ENCODE measurements around the gene ABCC9. TPM values are rescaled to one million over a fixed set of nuclear protein-coding genes. Genes with fewer than 3 reads are reported as not detected.

Gene ABCC9
- total RNA-seq, result 13.0 TPM

DNA sequence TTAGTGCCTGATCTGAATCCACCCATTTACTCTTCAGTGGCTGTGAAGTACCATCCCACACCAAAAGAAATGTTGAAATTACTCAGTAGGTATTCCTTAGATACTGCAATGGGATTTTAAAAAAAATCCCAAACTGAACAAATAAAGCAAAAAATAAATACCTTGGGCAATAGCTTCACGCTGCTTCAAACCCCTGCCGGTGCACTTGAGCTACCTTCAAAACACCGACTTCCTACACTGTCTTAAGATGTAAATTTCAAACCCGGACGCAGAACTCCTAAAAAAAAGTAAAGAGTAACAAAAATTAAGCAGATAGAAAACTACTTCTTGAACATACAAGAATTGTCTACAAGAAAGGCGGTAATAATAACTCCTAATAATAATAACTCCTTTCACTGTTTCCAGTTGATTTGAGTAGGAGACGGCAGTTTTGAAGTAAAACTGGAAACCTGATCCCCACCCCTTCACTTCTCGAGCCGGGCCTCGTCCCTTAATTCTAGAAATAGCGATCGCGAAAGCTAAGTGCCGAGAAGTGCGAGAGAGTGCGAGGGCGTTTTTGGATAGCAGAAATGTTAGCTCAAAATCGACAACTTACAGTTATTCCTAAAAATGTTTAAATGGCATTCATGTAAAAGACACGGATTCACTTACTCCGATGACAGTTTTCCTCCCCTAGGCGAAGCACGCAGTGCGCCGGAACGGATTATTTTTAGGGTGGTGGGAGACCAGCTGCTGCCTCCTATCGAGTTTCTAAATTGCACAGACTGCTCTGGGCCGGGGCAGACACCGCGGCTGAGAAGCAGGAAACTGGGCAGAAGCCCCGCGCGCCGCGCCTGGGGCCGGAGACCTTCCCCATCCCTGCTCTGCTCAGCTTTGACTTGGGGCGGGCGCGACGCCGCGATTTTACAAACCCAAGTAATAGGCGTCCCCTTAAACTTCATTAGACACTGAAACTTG lies at the start of gene ABCC9:
Gene ABCC9, minus strand, starts transcription at position 878 of the 957 bp plus-strand sequence. CDS start 4,752 bp downstream, outside the sequence.
- peak in 1 of 2 donors; percentile 13 for DNase-seq (ENCODE audit: low spot score in 2 of 2)
- no peak for FAIRE-seq

GRCh38 chr12:21989819-21990412 lies 48.7 kb upstream of the ABCC9 start:
- DNase-seq (ENCODE audit: low spot score in 2 of 2), result peak in 1 of 2 donors; percentile 11
- no peak for FAIRE-seq

DNA sequence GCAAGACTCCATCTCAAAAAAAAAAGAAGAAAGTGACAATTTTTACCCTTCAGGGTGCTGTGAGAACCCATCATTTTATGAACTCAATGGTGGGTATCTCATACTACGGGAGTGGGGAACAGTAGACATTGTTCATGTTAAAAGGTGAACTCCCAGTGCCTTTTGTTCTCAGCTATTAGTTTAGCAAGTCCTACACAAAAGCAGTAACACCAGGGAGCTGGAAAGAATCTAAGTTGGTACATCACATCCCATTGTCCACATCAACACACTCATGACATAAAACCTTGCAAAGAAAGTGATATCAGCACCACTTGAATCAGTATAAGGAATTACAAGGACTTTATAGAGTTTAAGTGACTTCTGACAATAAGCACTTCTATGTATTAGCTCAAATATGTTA lies 47.4 kb upstream of the ABCC9 start:
- FAIRE-seq, result no peak
- no peak for DNase-seq (ENCODE audit: low spot score in 2 of 2)

- DNase-seq (ENCODE audit: low spot score in 2 of 2) (no peak), FAIRE-seq (no peak)
Measured at GRCh38 chr12:21987755-21988154, 46.5 kb upstream of the ABCC9 start.

- DNase-seq (ENCODE audit: low spot score in 2 of 2) (no peak), FAIRE-seq (peak; percentile 82)
Measured at GRCh38 chr12:21985155-21985554, 43.9 kb upstream of the ABCC9 start.

GRCh38 chr12:21984375-21984774 lies 43.1 kb upstream of the ABCC9 start:
- DNase-seq (ENCODE audit: low spot score in 2 of 2) (no peak), FAIRE-seq (no peak)

DNA sequence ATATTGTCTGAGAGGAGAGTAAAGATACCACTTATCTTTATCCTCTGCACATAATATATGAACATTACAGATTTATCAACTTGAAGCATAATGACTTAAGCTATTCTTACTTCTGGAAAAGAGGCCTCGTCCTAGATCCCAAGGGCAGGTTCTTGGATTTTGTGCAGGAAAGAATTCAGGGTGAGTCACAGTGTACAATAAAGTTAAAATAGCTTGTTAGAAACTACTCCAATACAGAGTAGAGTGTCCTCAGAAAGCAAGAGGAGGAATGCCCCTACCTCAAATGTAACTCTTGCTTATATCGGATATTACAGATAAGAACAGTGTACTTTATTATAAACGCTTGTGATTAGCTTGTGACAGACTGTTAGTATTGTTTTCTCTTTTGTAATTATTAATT lies 41.9 kb upstream of the ABCC9 start:
- FAIRE-seq (no peak), DNase-seq (ENCODE audit: low spot score in 2 of 2) (no peak)

GRCh38 chr12:21980544-21980943 lies 39.3 kb upstream of the ABCC9 start:
- DNase-seq (ENCODE audit: low spot score in 2 of 2), result no peak
- no peak for FAIRE-seq

DNA sequence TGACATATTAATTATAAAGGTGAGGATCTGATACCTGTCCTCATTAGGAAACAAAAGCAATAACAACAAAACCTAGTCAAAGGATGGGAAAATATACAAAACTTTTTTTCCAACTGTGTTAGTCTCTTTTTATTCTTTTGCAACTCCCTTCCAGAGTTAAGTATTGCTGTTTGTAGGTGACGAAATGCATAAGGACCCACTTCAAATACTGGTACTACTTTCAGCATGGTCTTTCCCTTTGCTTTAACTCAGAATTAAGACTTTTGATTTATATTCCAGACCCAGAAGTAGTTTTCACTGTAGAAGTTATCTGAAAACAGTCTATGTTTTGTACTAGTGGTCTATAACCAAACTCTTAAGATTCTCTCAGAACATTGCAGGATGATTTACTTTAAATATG lies 34.1 kb upstream of the ABCC9 start:
- DNase-seq (ENCODE audit: low spot score in 2 of 2), result no peak
- FAIRE-seq, result no peak

GRCh38 chr12:21973221-21973620 lies 32.0 kb upstream of the ABCC9 start:
- no peak for DNase-seq (ENCODE audit: low spot score in 2 of 2)
- FAIRE-seq, result no peak

GRCh38 chr12:21972055-21972454 lies 30.8 kb upstream of the ABCC9 start:
- FAIRE-seq, result no peak

GRCh38 chr12:21971344-21971743 lies 30.1 kb upstream of the ABCC9 start:
- FAIRE-seq, result no peak

More at GRCh38 chr12:21972055-21972454, 30.8 kb upstream of the ABCC9 start:
- DNase-seq (ENCODE audit: low spot score in 2 of 2), result no peak

DNA sequence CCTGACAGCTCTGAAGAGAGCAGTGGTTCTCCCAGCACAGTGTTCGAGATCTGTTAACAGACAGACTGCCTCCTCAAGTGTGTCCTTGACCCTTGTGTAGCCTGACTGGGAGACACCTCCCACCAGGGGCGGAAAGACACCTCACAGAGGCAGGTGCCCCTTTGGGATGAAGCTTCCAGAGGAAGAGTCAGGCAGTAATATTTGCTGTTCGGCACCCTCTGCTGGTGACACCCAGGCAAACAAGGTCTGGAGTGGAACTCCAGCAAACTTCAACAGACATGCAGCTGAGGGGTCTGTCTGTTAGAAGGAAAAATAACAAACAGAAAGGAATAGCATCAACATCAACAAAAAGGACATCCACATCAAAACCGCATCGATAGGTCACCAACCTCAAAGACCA lies 21.6 kb upstream of the ABCC9 start:
- FAIRE-seq, result no peak
- no peak for DNase-seq (ENCODE audit: low spot score in 2 of 2)

More at GRCh38 chr12:21971344-21971743, 30.1 kb upstream of the ABCC9 start:
- no peak for DNase-seq (ENCODE audit: low spot score in 2 of 2)

- DNase-seq (ENCODE audit: low spot score in 2 of 2), result no peak
- no peak for FAIRE-seq
Measured at GRCh38 chr12:21962236-21962635, 21.0 kb upstream of the ABCC9 start.

GRCh38 chr12:21950649-21951048 lies 9.4 kb upstream of the ABCC9 start:
- DNase-seq (ENCODE audit: low spot score in 2 of 2), result no peak
- FAIRE-seq, result no peak

- DNase-seq (ENCODE audit: low spot score in 2 of 2), result no peak
Measured at GRCh38 chr12:21949036-21949435, 7.8 kb upstream of the ABCC9 start.

GRCh38 chr12:21946983-21947382 lies 5.8 kb upstream of the ABCC9 start:
- DNase-seq (ENCODE audit: low spot score in 2 of 2), result no peak
- FAIRE-seq, result no peak

More at GRCh38 chr12:21949036-21949435, 7.8 kb upstream of the ABCC9 start:
- no peak for FAIRE-seq

DNA sequence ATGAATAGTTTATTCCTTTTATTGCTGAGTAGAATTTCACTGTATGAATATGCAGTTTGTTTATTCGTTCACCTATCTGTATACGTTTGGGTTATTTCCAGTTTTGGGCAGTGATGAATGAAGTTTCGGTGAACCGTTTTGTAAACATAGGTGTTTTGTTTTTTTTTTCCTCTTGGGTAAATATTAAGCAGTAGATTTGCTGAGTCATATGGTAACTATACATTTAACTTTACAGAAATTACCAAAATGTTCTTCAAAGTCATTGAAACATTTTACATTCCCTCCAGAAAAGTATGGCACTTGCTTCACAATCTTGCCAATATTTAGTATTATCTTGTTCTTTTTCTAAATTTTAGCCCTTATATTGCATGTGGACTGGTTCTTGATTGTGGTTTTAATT lies 3.8 kb upstream of the ABCC9 start:
- no peak for DNase-seq (ENCODE audit: low spot score in 2 of 2)
- no peak for FAIRE-seq

DNA sequence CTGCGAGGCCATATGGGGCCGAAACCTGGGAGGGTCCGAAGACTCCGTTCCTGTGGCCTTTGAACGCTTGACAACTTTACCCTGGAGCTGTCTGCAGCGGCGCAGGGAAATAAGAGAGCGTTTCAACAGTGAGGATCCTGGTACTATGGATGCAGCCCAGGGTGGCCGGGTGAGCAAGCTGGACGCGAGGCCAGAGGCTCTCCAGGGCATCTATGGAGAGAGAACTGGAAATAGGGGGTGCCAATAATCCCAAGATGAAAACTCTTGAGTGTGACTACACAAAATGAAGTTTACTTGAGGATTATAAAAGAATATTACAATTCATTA lies 1.1 kb upstream of the ABCC9 start:
- DNase-seq (ENCODE audit: low spot score in 2 of 2), result no peak
- FAIRE-seq, result no peak

GRCh38 chr12:21941506-21942376 lies 515 bp upstream of the ABCC9 start:
- peak in 1 of 2 donors; percentile 20 for DNase-seq (ENCODE audit: low spot score in 2 of 2)
- no peak for FAIRE-seq

DNA sequence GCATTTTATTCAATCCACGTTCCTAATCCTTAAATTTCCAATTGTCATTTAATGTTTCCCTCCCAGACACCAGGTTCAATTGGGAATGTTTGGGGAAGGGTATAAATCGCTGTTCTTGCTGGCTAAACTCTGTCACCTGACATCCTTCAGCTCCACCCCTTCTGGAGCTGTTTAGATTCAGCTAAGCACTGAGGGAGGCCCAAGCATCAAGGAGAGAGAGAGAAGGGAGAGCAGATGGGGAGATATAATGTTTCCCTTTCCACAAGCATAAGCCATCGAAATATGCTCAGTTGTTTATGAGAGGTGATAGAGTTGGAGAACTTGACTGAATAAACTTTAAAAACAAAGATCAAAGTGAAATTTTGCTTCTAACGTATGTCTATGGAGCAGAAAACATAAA lies 1.8 kb downstream of the ABCC9 start:
- no peak for FAIRE-seq
- DNase-seq (ENCODE audit: low spot score in 2 of 2), result no peak

Data from frontal cortex (tissue), 4 donors.